GM12878 (cell line): Measurements from ENCODE around the gene PPID. TPM values are rescaled to one million over a fixed set of nuclear protein-coding genes. Genes with fewer than 3 reads are reported as not detected.

Source experiments
- ATAC-seq: fragments of 200-7000 bp; cut with Tn5 transposase; 3 replicates; pipeline ENCODE4 v1.9.1; 2020; ENCODE audit warnings: mild to moderate bottlenecking, moderate library complexity
- BruUV-seq: library from RNA; stranded (reverse); fragments of 400-500 nt; replicated peaks from 2 replicates; lab custom pipeline; 2021; lab: Mats Ljungman, UMichigan
- CTCF ChIA-PET: fragments of 300-600 bp; sonication (Branson Sonifier 250); formaldehyde crosslinking; extraction: SDS; loops from one replicate; lab custom pipeline; 2021; ENCODE audit warnings: inconsistent platforms; lab: Yijun Ruan, JAX
- POLR2A ChIA-PET: fragments of 350-600 bp; formaldehyde crosslinking; extraction: SDS; loops from one replicate; lab custom pipeline; 2021; ENCODE audit warnings: inconsistent platforms; lab: Charles Lee
- RAD21 ChIA-PET: fragments of 300-600 bp; sonication (Branson Sonifier 250); formaldehyde crosslinking; loops from one replicate; lab custom pipeline; 2023; ENCODE audit warnings: antibody characterized with exemption; ENCODE audit not compliant: unreplicated experiment; lab: Charles Lee
- SMC1A ChIA-PET: fragments of 300-600 bp; sonication (Branson Sonifier 250); formaldehyde crosslinking; loops from one replicate; lab custom pipeline; 2023; ENCODE audit not compliant: unreplicated experiment, uncharacterized antibody; lab: Charles Lee
- DNase-seq: peaks from one replicate; pipeline ENCODE4 v3.0.0-alpha.2; 2011; ENCODE audit warnings: low read depth, low spot score
- FAIRE-seq: peaks from 3 replicates; lab custom pipeline; 2011; peaks lifted over from hg19 to GRCh38; lab: Jason Lieb, UNC
- H2AFZ ChIP-seq: 2 replicates; pipeline ENCODE4 v1.6.0; 2011; ENCODE audit warnings: low read depth, low read length, control low read depth; ENCODE audit not compliant: control insufficient read depth
- H3K27ac ChIP-seq: 2 replicates; pipeline ENCODE4 v1.5.1; 2011; ENCODE audit warnings: control low read depth; ENCODE audit not compliant: control insufficient read depth, insufficient read depth
- H3K27me3 ChIP-seq, 2 experiments: replicated peaks in 1 of 2; 2 replicates each; pipeline versions ENCODE4 v1.6.0 to v1.6.1; 2011; ENCODE audit warnings: low read length in 1 of 2; ENCODE audit not compliant: control insufficient read depth in 2 of 2, insufficient read depth in 2 of 2
- H3K36me3 ChIP-seq, 2 experiments: 2 replicates each; pipeline ENCODE4 v1.5.1; 2011; ENCODE audit warnings: low read length in 1 of 2; ENCODE audit not compliant: control insufficient read depth in 2 of 2, insufficient read depth in 2 of 2
- H3K4me1 ChIP-seq: 2 replicates; pipeline ENCODE4 v1.6.1; 2011; ENCODE audit warnings: mild to moderate bottlenecking, low read length, moderate library complexity, mixed read lengths; ENCODE audit not compliant: control insufficient read depth, insufficient read depth
- H3K4me2 ChIP-seq: 2 replicates; pipeline ENCODE4 v1.6.0; 2011; ENCODE audit warnings: control low read depth; ENCODE audit not compliant: control insufficient read depth, insufficient read depth
- H3K4me3 ChIP-seq: fragments of 200-600 bp; sonication (generic); 2 replicates; pipeline ENCODE4 v1.5.1; 2016
- H3K79me2 ChIP-seq: 2 replicates; pipeline ENCODE4 v1.6.0; 2011; ENCODE audit warnings: low read length; ENCODE audit not compliant: control insufficient read depth, insufficient read depth
- H3K9ac ChIP-seq: 2 replicates; pipeline ENCODE4 v1.8.0; 2011; ENCODE audit warnings: low read length, control low read depth, mixed read lengths; ENCODE audit not compliant: control insufficient read depth, insufficient read depth
- H3K9me3 ChIP-seq: replicated peaks from 3 replicates; pipeline ENCODE4 v1.5.1; 2011; ENCODE audit warnings: mild to moderate bottlenecking, low read length; ENCODE audit not compliant: control insufficient read depth, insufficient read depth
- H4K20me1 ChIP-seq: 2 replicates; pipeline ENCODE4 v1.6.0; 2011; ENCODE audit not compliant: control insufficient read depth, insufficient read depth
- CUX1 ChIP-seq: IDR thresholded peaks from 2 replicates; pipeline ENCODE4 v1.6.1; 2012; ENCODE audit warnings: improper control_type of control experiment, low read depth, low read length; ENCODE audit not compliant: insufficient replicate concordance
- ETV6 ChIP-seq, 2 experiments: fragments of 450-650 bp in 1 of 2; IDR thresholded peaks in 1 of 2; conservative IDR thresholded peaks in 1 of 2; 2 replicates each; pipeline ENCODE4 v1.6.1; 2014; ENCODE audit warnings: antibody characterized with exemption in 1 of 2, borderline replicate concordance in 1 of 2, low read depth in 1 of 2, mild to moderate bottlenecking in 1 of 2, moderate library complexity in 1 of 2
- HCFC1 ChIP-seq: fragments of 150-350 bp; IDR thresholded peaks from 2 replicates; pipeline ENCODE4 v1.6.1; 2014; ENCODE audit warnings: low read length
- NFXL1 ChIP-seq: fragments of 450-650 bp; IDR thresholded peaks from 2 replicates; pipeline ENCODE4 v1.6.1; 2017; ENCODE audit warnings: antibody characterized with exemption, mild to moderate bottlenecking, borderline replicate concordance
- PBX3 ChIP-seq: IDR thresholded peaks from 2 replicates; pipeline ENCODE4 v1.6.1; 2011; ENCODE audit warnings: mild to moderate bottlenecking, low read depth, low read length, moderate library complexity; ENCODE audit not compliant: insufficient replicate concordance
- POLR2A ChIP-seq: IDR thresholded peaks from 2 replicates; pipeline ENCODE4 v1.6.1; 2011; ENCODE audit warnings: low read depth, mild to moderate bottlenecking, low read length
- RUNX3 ChIP-seq: IDR thresholded peaks from 2 replicates; pipeline ENCODE4 v1.6.1; 2012; ENCODE audit warnings: low read length, inconsistent platforms
- STAT3 ChIP-seq: IDR thresholded peaks from 2 replicates; pipeline ENCODE4 v1.6.1; 2011; ENCODE audit warnings: low read depth, low read length, improper control_type of control experiment
- TBL1XR1 ChIP-seq: IDR thresholded peaks from 2 replicates; pipeline ENCODE4 v1.6.1; 2012; ENCODE audit warnings: low read depth, low read length, improper control_type of control experiment
- ZNF24 ChIP-seq: fragments of 450-650 bp; IDR thresholded peaks from 2 replicates; pipeline ENCODE4 v1.6.1; 2017; ENCODE audit warnings: antibody characterized with exemption, mild to moderate bottlenecking
- ZNF622 ChIP-seq: fragments of 450-650 bp; IDR thresholded peaks from 2 replicates; pipeline ENCODE4 v1.6.1; 2017; ENCODE audit warnings: mild to moderate bottlenecking, inconsistent platforms
- WGBS: methylation state at CpG from one replicate; pipeline ENCODE4 v1.1.6; 2016; ENCODE audit warnings: low lambda C conversion rate; ENCODE audit not compliant: insufficient replicate concordance, insufficient coverage; ENCODE audit errors: missing lambda C conversion rate; 5-methylcytosine and 5-hydroxymethylcytosine counted together
- in situ Hi-C: fragments of 300-500 bp; cut with MboI; formaldehyde crosslinking; loops from 9 replicates; pipeline ENCODE4 v1.14.3; 2018; ENCODE audit warnings: mixed read lengths
- intact Hi-C: fragments of 100-400 bp; cut with micrococcal nuclease; formaldehyde crosslinking; loops from one replicate; pipeline ENCODE4 v1.14.2; 2022; ENCODE audit not compliant: unreplicated experiment
- polyA plus RNA-seq, 11 experiments: library from polyadenylated mRNA; depleted of rRNA in 4 of 11; unstranded in 6 of 11; stranded (reverse) in 5 of 11; fragments of >200 nt; fragmentation: Nextera tagmentation in 4 of 11; fragmentation: Illumina TruSeq in 1 of 11; extraction: Ambion mirVana in 4 of 11; extraction: Trizol in 1 of 11; gene quantifications; 1 replicate in 1 of 11; 2 replicates in 10 of 11; pipeline versions ENCODE4 v1.2.1 to v1.2.3, GENCODE V29; 2011 to 2016; ENCODE audit warnings: inconsistent platforms in 2 of 11, missing spikeins in 2 of 11, low read depth in 1 of 11
- total RNA-seq, 4 experiments: library from RNA; depleted of rRNA in 3 of 4; stranded (reverse); fragments of >200 nt in 3 of 4; fragmentation: Illumina TruSeq in 1 of 4; extraction: Trizol in 1 of 4; gene quantifications; 2 replicates each; pipeline versions ENCODE4 v1.2.1 to v1.2.3, GENCODE V29; 2013 to 2021
- TF ChIP-seq, protein P1 (sequence below): IDR thresholded peaks from 2 replicates; pipeline ENCODE4 v1.6.1; 2012; ENCODE audit warnings: low read depth, low read length, improper control_type of control experiment
- TF ChIP-seq, protein P2 (sequence below): fragments of 450-650 bp; IDR thresholded peaks from 2 replicates; pipeline ENCODE4 v1.6.1; 2017; ENCODE audit warnings: mild to moderate bottlenecking

The PPID gene
- total and polyA plus RNA-seq, 10 of the 15 experiments (the other 5 are each of a cell fraction or from before 2014, with no cell fraction given), result 21.9 to 64.3 (median 39.5) TPM

GRCh38 chr4:158678767-158679166 lies 44.4 kb downstream of the PPID start:
- Histone ChIP-seq H3K9ac (no peak overlapping the region), H3K4me1 (no peaks in the 10 kb centered on the region), H3K36me3 (no peaks in the 10 kb centered on the region), H3K4me2 (no peak overlapping the region)
- POLR2A ChIA-PET, result interaction anchor here (0.7 to 0.8 kb wide), 2 partner anchors 8 to 13 kb away, joined by 3 read pairs; no protein-coding TSS in a partner anchor
- intact Hi-C loops, result no loop called here
- no peak for TF ChIP-seq STAT3
- no peak for TF ChIP-seq CUX1
- TF ChIP-seq TBL1XR1, result no peak
- TF ChIP-seq, protein P1, sequence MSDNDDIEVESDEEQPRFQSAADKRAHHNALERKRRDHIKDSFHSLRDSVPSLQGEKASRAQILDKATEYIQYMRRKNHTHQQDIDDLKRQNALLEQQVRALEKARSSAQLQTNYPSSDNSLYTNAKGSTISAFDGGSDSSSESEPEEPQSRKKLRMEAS, result no peak
- no peak for TF ChIP-seq ZNF622
- no peak for TF ChIP-seq HCFC1
- TF ChIP-seq, protein P2, sequence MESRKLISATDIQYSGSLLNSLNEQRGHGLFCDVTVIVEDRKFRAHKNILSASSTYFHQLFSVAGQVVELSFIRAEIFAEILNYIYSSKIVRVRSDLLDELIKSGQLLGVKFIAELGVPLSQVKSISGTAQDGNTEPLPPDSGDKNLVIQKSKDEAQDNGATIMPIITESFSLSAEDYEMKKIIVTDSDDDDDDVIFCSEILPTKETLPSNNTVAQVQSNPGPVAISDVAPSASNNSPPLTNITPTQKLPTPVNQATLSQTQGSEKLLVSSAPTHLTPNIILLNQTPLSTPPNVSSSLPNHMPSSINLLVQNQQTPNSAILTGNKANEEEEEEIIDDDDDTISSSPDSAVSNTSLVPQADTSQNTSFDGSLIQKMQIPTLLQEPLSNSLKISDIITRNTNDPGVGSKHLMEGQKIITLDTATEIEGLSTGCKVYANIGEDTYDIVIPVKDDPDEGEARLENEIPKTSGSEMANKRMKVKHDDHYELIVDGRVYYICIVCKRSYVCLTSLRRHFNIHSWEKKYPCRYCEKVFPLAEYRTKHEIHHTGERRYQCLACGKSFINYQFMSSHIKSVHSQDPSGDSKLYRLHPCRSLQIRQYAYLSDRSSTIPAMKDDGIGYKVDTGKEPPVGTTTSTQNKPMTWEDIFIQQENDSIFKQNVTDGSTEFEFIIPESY, result no peak
- no peak for TF ChIP-seq PBX3
- no peak for TF ChIP-seq POLR2A
- no peak for TF ChIP-seq ETV6 (conservative IDR thresholded peaks at IDR 0.05 in 1 of 2, IDR thresholded peaks at IDR 0.05 in 1 of 2; ENCODE audit: borderline replicate concordance in 1 of 2, low read depth in 1 of 2)
- no peak for TF ChIP-seq RUNX3
- no peak for TF ChIP-seq NFXL1
- TF ChIP-seq ZNF24, result no peak
- TF ChIP-seq, all 136 proteins: peak for 0
- no peaks in the 10 kb centered on the region for H4K20me1 ChIP-seq
- FAIRE-seq (no peak), ATAC-seq (no peak), DNase-seq (no peak)
- in situ Hi-C loops, result no loop called here
- ChIA-PET SMC1A (interaction anchor here (0.6 kb wide), 2 partner anchors 161 to 338 kb away, joined by 3 read pairs; no protein-coding TSS in a partner anchor), CTCF (interaction anchor here (1.2 kb wide), 1 partner anchor 173 kb away, joined by 3 read pairs; no protein-coding TSS in a partner anchor), RAD21 (interaction anchor here (0.7 kb wide), 1 partner anchor 17 kb away, joined by 3 read pairs; no protein-coding TSS in a partner anchor)
- WGBS, result 88% methylated on average over 2 of the region's 2 CpGs
- H3K9me3 ChIP-seq, result no peaks in the 10 kb centered on the region
- no peak overlapping the region for H3K4me3 ChIP-seq
- no TSS peak for BruUV-seq
- H3K79me2 ChIP-seq, result no peaks in the 10 kb centered on the region
- no peaks in the 10 kb centered on the region for H3K27me3 ChIP-seq
- H3K27ac ChIP-seq, result no peak overlapping the region
- no peak overlapping the region for H2AFZ ChIP-seq
